Kidney (tissue), 14 donors: ENCODE data around the gene HSDL1. TPM values are rescaled to one million over a fixed set of nuclear protein-coding genes. Genes with fewer than 3 reads are reported as not detected.

Experiments used
- DNase-seq, 5 donors: peaks; one replicate each; pipeline ENCODE4 v3.0.0-alpha.2; 2013 to 2020
- FAIRE-seq: peaks from 2 replicates; lab custom pipeline; 2012; peaks lifted over from hg19 to GRCh38; lab: Jason Lieb, UNC
- H3K27ac ChIP-seq, 2 donors: one replicate each; pipeline ENCODE4 v1.7.0; 2013; ENCODE audit warnings: low read depth in 2 of 2, low read length in 2 of 2, inconsistent platforms in 1 of 2
- H3K27me3 ChIP-seq: one replicate; pipeline ENCODE4 v1.7.1; 2013; ENCODE audit warnings: low read length, inconsistent platforms; ENCODE audit not compliant: control insufficient read depth, insufficient read depth
- H3K36me3 ChIP-seq, 3 donors: one replicate each; pipeline versions ENCODE4 v1.7.0 to v1.7.1; 2013; ENCODE audit warnings: low read length in 3 of 3, control low read depth in 1 of 3, inconsistent platforms in 1 of 3; ENCODE audit not compliant: insufficient read depth in 3 of 3, control insufficient read depth in 2 of 3
- H3K4me1 ChIP-seq, 3 donors: one replicate each; pipeline versions ENCODE4 v1.7.0 to v1.7.1; 2013; ENCODE audit warnings: low read length in 3 of 3, inconsistent platforms in 1 of 3, low read depth in 1 of 3; ENCODE audit not compliant: control insufficient read depth in 2 of 3, insufficient read depth in 2 of 3
- H3K4me3 ChIP-seq, 3 donors: one replicate each; pipeline versions ENCODE4 v1.7.0 to v1.8.1; 2013; ENCODE audit warnings: low read length in 3 of 3, control low read depth in 1 of 3, inconsistent platforms in 1 of 3
- H3K9ac ChIP-seq, 3 donors: one replicate each; pipeline versions ENCODE4 v1.7.0 to v1.7.1; 2013; ENCODE audit warnings: low read length in 3 of 3, control low read depth in 1 of 3, inconsistent platforms in 1 of 3
- H3K9me3 ChIP-seq, 3 donors: one replicate each; pipeline versions ENCODE4 v1.7.0 to v1.7.1; 2013; ENCODE audit warnings: low read length in 3 of 3, control low read depth in 1 of 3, inconsistent platforms in 1 of 3; ENCODE audit not compliant: control insufficient read depth in 2 of 3, insufficient read depth in 1 of 3
- intact Hi-C: fragments of 100-400 bp; cut with DNase I; formaldehyde crosslinking; loops from one replicate; pipeline ENCODE4 v1.11.1; 2022
- polyA plus RNA-seq: library from polyadenylated mRNA; stranded (reverse); fragments of 350-450 nt; fragmentation: Illumina TruSeq; extraction: RNeasy Lipid Tissue Mini Kit (QIAGEN cat#74804); gene quantifications from one replicate; pipeline ENCODE4 v1.2.3, GENCODE V29; 2014; ENCODE audit warnings: low read depth, low replicate concordance; ENCODE audit not compliant: insufficient read depth
- total RNA-seq: library from RNA; stranded (reverse); fragmentation: NEBNext Ultra II Directional; extraction: Animal tissue kit (Norgen Biotek cat#: 25700); gene quantifications from one replicate; pipeline ENCODE4 v1.2.1, GENCODE V29; 2021
- TF ChIP-seq, protein P1 (sequence below): IDR thresholded peaks from 3 replicates; pipeline ENCODE4 v1.5.1; 2012; ENCODE audit warnings: mild to moderate bottlenecking, moderate library complexity, borderline replicate concordance; ENCODE audit not compliant: insufficient read depth; ENCODE audit errors: extremely low read depth
- donor health status: control.
- donor health status: control.
- donor health status: control.
- donor health status: control.
- donor health status: control.
- donor health status: DM: yes; HTN: yes; CAD: no.
- donor health status: Normal renal cell carcinoma (clear cell type).

The HSDL1 gene
- total and polyA plus RNA-seq, 2 donors from 2014 or later = 12.1 to 13.3 TPM

DNA sequence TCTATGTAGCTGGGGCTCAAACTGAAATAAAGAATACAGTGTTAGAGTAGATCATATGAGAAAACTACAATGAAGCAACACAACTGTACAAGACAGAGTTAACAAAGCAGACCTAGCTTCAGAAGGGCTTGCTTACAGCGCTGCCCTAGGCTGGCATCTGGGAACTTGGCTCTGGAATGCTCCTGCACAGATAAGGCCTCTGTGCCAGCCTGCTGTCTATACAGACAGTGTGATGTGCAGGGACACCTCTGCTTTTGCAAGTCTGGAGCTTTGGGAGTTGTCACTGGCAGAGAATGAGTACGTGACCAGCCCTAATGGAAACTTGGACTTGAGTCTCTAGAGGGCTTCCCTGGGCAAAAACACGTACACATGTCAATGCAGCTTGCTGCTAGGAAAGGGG, 70.3 kb downstream of the HSDL1 start:
- TF ChIP-seq, protein P1, sequence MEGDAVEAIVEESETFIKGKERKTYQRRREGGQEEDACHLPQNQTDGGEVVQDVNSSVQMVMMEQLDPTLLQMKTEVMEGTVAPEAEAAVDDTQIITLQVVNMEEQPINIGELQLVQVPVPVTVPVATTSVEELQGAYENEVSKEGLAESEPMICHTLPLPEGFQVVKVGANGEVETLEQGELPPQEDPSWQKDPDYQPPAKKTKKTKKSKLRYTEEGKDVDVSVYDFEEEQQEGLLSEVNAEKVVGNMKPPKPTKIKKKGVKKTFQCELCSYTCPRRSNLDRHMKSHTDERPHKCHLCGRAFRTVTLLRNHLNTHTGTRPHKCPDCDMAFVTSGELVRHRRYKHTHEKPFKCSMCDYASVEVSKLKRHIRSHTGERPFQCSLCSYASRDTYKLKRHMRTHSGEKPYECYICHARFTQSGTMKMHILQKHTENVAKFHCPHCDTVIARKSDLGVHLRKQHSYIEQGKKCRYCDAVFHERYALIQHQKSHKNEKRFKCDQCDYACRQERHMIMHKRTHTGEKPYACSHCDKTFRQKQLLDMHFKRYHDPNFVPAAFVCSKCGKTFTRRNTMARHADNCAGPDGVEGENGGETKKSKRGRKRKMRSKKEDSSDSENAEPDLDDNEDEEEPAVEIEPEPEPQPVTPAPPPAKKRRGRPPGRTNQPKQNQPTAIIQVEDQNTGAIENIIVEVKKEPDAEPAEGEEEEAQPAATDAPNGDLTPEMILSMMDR = no peak
- Histone ChIP-seq H3K9ac (no peak overlapping the region), H3K27me3 (no peaks in the 10 kb centered on the region), H3K36me3 (peaks cover 4 to 45% (median 31%) of the 10 kb centered on the region in 3 donors), H3K4me3 (no peak overlapping the region), H3K9me3 (no peaks in the 10 kb centered on the region), H3K4me1 (no peaks in the 10 kb centered on the region), H3K27ac (no peak overlapping the region)
- intact Hi-C loops = no loop called here
- no peak for DNase-seq
- no peak for FAIRE-seq

Other genes with a start within 250 kb of the HSDL1 start
- 8.8 TPM for gene MLYCD, start 246.1 kb downstream of the HSDL1 start, total RNA-seq
- 9.1 TPM for gene MLYCD, start 246.1 kb downstream of the HSDL1 start, polyA plus RNA-seq
- gene OSGIN1, start 191.9 kb downstream of the HSDL1 start, total RNA-seq = 6.3 TPM
- gene OSGIN1, start 191.9 kb downstream of the HSDL1 start, polyA plus RNA-seq = 14.5 TPM
- 0.82 TPM for gene NECAB2, start 176.9 kb downstream of the HSDL1 start, total RNA-seq
- gene NECAB2, start 176.9 kb downstream of the HSDL1 start, polyA plus RNA-seq = 47.0 TPM
- not detected for gene SLC38A8, start 102.4 kb downstream of the HSDL1 start, total RNA-seq
- 0.30 TPM for gene SLC38A8, start 102.4 kb downstream of the HSDL1 start, polyA plus RNA-seq
- 91.7 TPM for gene MBTPS1, start 28.2 kb downstream of the HSDL1 start, total RNA-seq
- gene MBTPS1, start 28.2 kb downstream of the HSDL1 start, polyA plus RNA-seq = 45.5 TPM
- 4.8 TPM for gene DNAAF1, start 131 bp upstream of the HSDL1 start, total RNA-seq
- 2.4 TPM for gene DNAAF1, start 131 bp upstream of the HSDL1 start, polyA plus RNA-seq
- 64.7 TPM for gene TAF1C, start 41.9 kb upstream of the HSDL1 start, total RNA-seq
- 24.7 TPM for gene TAF1C, start 41.9 kb upstream of the HSDL1 start, polyA plus RNA-seq
- gene ADAD2, start 46.0 kb upstream of the HSDL1 start, total RNA-seq = 0.72 TPM
- 0.80 TPM for gene ADAD2, start 46.0 kb upstream of the HSDL1 start, polyA plus RNA-seq
- gene KCNG4, start 94.8 kb upstream of the HSDL1 start, total RNA-seq = not detected
- gene KCNG4, start 94.8 kb upstream of the HSDL1 start, polyA plus RNA-seq = not detected
- gene WFDC1, start 149.7 kb upstream of the HSDL1 start, total RNA-seq = 11.1 TPM
- gene WFDC1, start 149.7 kb upstream of the HSDL1 start, polyA plus RNA-seq = 34.8 TPM
- 2.2 TPM for gene ATP2C2, start 223.4 kb upstream of the HSDL1 start, total RNA-seq
- gene ATP2C2, start 223.4 kb upstream of the HSDL1 start, polyA plus RNA-seq = 2.6 TPM